UCSD-AML1 (cell line): ENCODE results near the gene CHMP3.

ENCODE experiments used
- DNase-seq: peaks from one replicate; lab custom pipeline; 2025; ENCODE audit not compliant: unreplicated experiment; lab: John Stamatoyannopoulos, UW

CHMP3 gene

GRCh38 chr2:86471637-86472036 is 91.6 kb downstream of the CHMP3 start:
- no peak for DNase-seq

- DNase-seq: no peak
Measured at GRCh38 chr2:86470890-86471289, 92.4 kb downstream of the CHMP3 start.

GRCh38 chr2:86468162-86469033 is 94.8 kb downstream of the CHMP3 start:
- no peak for DNase-seq

GRCh38 chr2:86466306-86466705 is 96.9 kb downstream of the CHMP3 start:
- no peak for DNase-seq

GRCh38 chr2:86464652-86465051 is 98.6 kb downstream of the CHMP3 start:
- DNase-seq: no peak

- DNase-seq: no peak
Measured at GRCh38 chr2:86461042-86461743, 102.0 kb downstream of the CHMP3 start.

- DNase-seq: no peak
Measured at GRCh38 chr2:86455181-86455580, 108.1 kb downstream of the CHMP3 start.

GRCh38 chr2:86454238-86454637 is 109.0 kb downstream of the CHMP3 start:
- DNase-seq: no peak

GRCh38 chr2:86453836-86454235 is 109.4 kb downstream of the CHMP3 start:
- DNase-seq: no peak
